Non-pigmented ciliary epithelial cell (primary cell): ENCODE results near the gene DQX1.

Experiments
- DNase-seq: peaks from one replicate; pipeline ENCODE4 v3.0.0-alpha.2; 2010; ENCODE audit warnings: low read depth

The DQX1 gene

GRCh38 chr2:74554820-74555531, 28.9 kb upstream of the DQX1 start:
- DNase-seq = no peak

GRCh38 chr2:74553892-74554819, 28.1 kb upstream of the DQX1 start, which contains the start of the genes DOK1 and LOXL3:
DOK1 (plus strand) TSS chr2:74554720; CDS start chr2:74554755, 35 bp downstream.
LOXL3 (minus strand) TSS chr2:74553942; CDS start chr2:74552634, 1,308 bp downstream.
- DNase-seq = no peak

GRCh38 chr2:74552914-74553811, 27.1 kb upstream of the DQX1 start:
- no peak for DNase-seq

GRCh38 chr2:74551942-74552913, 26.2 kb upstream of the DQX1 start:
- no peak for DNase-seq

GRCh38 chr2:74551530-74551929, 25.5 kb upstream of the DQX1 start:
- no peak for DNase-seq

- no peak for DNase-seq
These were observed 24.2 kb upstream of the DQX1 start for GRCh38 chr2:74550231-74550630.

- DNase-seq = no peak
These were observed 23.1 kb upstream of the DQX1 start for GRCh38 chr2:74548900-74549826.

- no peak for DNase-seq
These were observed 22.4 kb upstream of the DQX1 start for GRCh38 chr2:74548285-74548899.

- no peak for DNase-seq
These were observed 20.0 kb upstream of the DQX1 start for GRCh38 chr2:74546004-74546403.

- DNase-seq = no peak
These were observed 18.6 kb upstream of the DQX1 start for GRCh38 chr2:74544634-74545033.

GRCh38 chr2:74542978-74543377, 16.9 kb upstream of the DQX1 start:
- no peak for DNase-seq

GRCh38 chr2:74540291-74540690, 14.3 kb upstream of the DQX1 start:
- DNase-seq = no peak

- DNase-seq = no peak
These were observed 12.9 kb upstream of the DQX1 start for GRCh38 chr2:74538881-74539339.

GRCh38 chr2:74537140-74537539, 11.1 kb upstream of the DQX1 start:
- no peak for DNase-seq

GRCh38 chr2:74536166-74536950, 10.3 kb upstream of the DQX1 start:
- DNase-seq = no peak

GRCh38 chr2:74535440-74535965, 9.5 kb upstream of the DQX1 start:
- no peak for DNase-seq

GRCh38 chr2:74534411-74534810, 8.4 kb upstream of the DQX1 start:
- DNase-seq = no peak

- DNase-seq = no peak
These were observed 7.4 kb upstream of the DQX1 start for GRCh38 chr2:74533464-74533863.
